Fibroblast of lung (primary cell): ENCODE results near the gene VWC2L. TPM values are rescaled to one million over a fixed set of nuclear protein-coding genes. Genes with fewer than 3 reads are reported as not detected.

ENCODE experiments used
- DNase-seq, 2 donors: peaks; one replicate each; pipeline versions ENCODE4 v3.0.0 to v3.0.0-alpha.2; 2010; ENCODE audit warnings: low read depth in 2 of 2
- H2AFZ ChIP-seq: 2 replicates; pipeline ENCODE4 v1.5.1; 2012; ENCODE audit warnings: low read length, control low read depth, inconsistent platforms
- H3K27ac ChIP-seq: 2 replicates; pipeline ENCODE4 v1.5.1; 2011; ENCODE audit warnings: low read length, control low read depth; ENCODE audit not compliant: insufficient read depth
- H3K27me3 ChIP-seq: 2 replicates; pipeline ENCODE4 v1.5.1; 2011; ENCODE audit warnings: mild to moderate bottlenecking, low read length; ENCODE audit not compliant: control insufficient read depth, insufficient read depth
- H3K36me3 ChIP-seq: 2 replicates; pipeline ENCODE4 v1.5.1; 2011; ENCODE audit warnings: low read length; ENCODE audit not compliant: control insufficient read depth, insufficient read depth
- H3K4me1 ChIP-seq: 2 replicates; pipeline ENCODE4 v1.5.1; 2011; ENCODE audit warnings: low read length; ENCODE audit not compliant: control insufficient read depth, insufficient read depth; ENCODE audit errors: extremely low read depth
- H3K4me2 ChIP-seq: 2 replicates; pipeline ENCODE4 v1.5.1; 2011; ENCODE audit warnings: low read length, control low read depth; ENCODE audit not compliant: insufficient read depth; ENCODE audit errors: extremely low read depth
- H3K4me3 ChIP-seq, 4 experiments: fragments of 200-600 bp in 1 of 4; sonication (generic) in 1 of 4; replicated peaks in 1 of 4; 2 replicates each; pipeline ENCODE4 v1.5.1; 2011 to 2016; ENCODE audit warnings: low read length in 4 of 4, low read depth in 3 of 4, mild to moderate bottlenecking in 3 of 4, control low read depth in 2 of 4, inconsistent platforms in 1 of 4, mixed read lengths in 1 of 4; ENCODE audit not compliant: insufficient read depth in 1 of 4; ENCODE audit errors: control extremely low read depth in 1 of 4
- H3K79me2 ChIP-seq: 2 replicates; pipeline ENCODE4 v1.5.1; 2012; ENCODE audit warnings: mild to moderate bottlenecking, low read length, inconsistent platforms; ENCODE audit not compliant: control insufficient read depth, insufficient read depth
- H3K9ac ChIP-seq: 2 replicates; pipeline ENCODE4 v1.5.1; 2011; ENCODE audit warnings: mild to moderate bottlenecking, low read length, control low read depth; ENCODE audit not compliant: insufficient read depth
- H3K9me3 ChIP-seq: 2 replicates; pipeline ENCODE4 v1.5.1; 2012; ENCODE audit warnings: low read depth, low read length; ENCODE audit not compliant: control insufficient read depth, insufficient read depth
- H4K20me1 ChIP-seq: 2 replicates; pipeline ENCODE4 v1.5.1; 2011; ENCODE audit warnings: low read length; ENCODE audit not compliant: control insufficient read depth, insufficient read depth; ENCODE audit errors: extremely low read depth
- EZH2 ChIP-seq: IDR thresholded peaks from 2 replicates; pipeline ENCODE4 v1.5.1; 2012; ENCODE audit warnings: low read length, control low read depth, mild to moderate bottlenecking; ENCODE audit errors: missing control alignments
- polyA plus RNA-seq, 2 donors: library from polyadenylated mRNA; depleted of rRNA in 1 of 2; stranded (reverse) in 1 of 2; unstranded in 1 of 2; fragments of >200 nt; gene quantifications; 2 replicates each; pipeline ENCODE4 v1.2.1, GENCODE V29; 2011 to 2012; ENCODE audit warnings: missing spikeins in 1 of 2
- total RNA-seq: library from RNA; depleted of rRNA; stranded (reverse); fragments of >200 nt; gene quantifications from 2 replicates; pipeline ENCODE4 v1.2.1, GENCODE V29; 2014
- TF ChIP-seq, protein P1 (sequence below), 2 donors: IDR thresholded peaks in 1 of 2; conservative IDR thresholded peaks in 1 of 2; 1 replicate in 1 of 2; 2 replicates in 1 of 2; pipeline ENCODE4 v1.5.1; 2011 to 2012; ENCODE audit warnings: low read length in 2 of 2, control low read depth in 1 of 2, inconsistent platforms in 1 of 2, low read depth in 1 of 2, mild to moderate bottlenecking in 1 of 2

Gene VWC2L
- total and polyA plus RNA-seq, 2 donors (not counting 1 experiment from before 2014, with no cell fraction given): not detected

DNA sequence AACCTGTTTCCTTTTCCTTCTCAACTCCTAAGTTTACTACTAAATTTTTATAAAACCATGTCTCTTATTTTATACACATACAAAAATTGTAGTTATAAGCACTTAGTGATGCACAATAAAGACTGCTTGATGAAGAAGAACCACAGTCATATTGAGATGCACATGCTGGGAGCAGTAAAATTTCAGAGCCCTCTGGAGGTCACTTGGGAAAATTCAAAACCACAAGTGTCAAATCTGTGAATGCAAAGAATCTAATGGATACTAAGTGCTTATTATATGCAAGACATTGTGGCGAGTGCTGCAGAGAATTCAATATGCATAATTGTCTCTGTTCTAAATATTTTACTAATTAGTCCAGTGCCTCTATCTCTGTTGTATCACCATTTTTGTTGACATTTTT is 180.5 kb downstream of the VWC2L start:
- Histone ChIP-seq H3K27me3 (no peaks in the 10 kb centered on the region), H3K9ac (no peak overlapping the region), H3K4me2 (no peak overlapping the region), H3K9me3 (no peaks in the 10 kb centered on the region), H3K27ac (no peak overlapping the region), H4K20me1 (no peaks in the 10 kb centered on the region), H3K4me1 (no peaks in the 10 kb centered on the region), H3K4me3 (no peak overlapping the region), H3K36me3 (no peaks in the 10 kb centered on the region), H3K79me2 (no peaks in the 10 kb centered on the region), H2AFZ (no peak overlapping the region)
- TF ChIP-seq EZH2: no peak
- TF ChIP-seq, protein P1, sequence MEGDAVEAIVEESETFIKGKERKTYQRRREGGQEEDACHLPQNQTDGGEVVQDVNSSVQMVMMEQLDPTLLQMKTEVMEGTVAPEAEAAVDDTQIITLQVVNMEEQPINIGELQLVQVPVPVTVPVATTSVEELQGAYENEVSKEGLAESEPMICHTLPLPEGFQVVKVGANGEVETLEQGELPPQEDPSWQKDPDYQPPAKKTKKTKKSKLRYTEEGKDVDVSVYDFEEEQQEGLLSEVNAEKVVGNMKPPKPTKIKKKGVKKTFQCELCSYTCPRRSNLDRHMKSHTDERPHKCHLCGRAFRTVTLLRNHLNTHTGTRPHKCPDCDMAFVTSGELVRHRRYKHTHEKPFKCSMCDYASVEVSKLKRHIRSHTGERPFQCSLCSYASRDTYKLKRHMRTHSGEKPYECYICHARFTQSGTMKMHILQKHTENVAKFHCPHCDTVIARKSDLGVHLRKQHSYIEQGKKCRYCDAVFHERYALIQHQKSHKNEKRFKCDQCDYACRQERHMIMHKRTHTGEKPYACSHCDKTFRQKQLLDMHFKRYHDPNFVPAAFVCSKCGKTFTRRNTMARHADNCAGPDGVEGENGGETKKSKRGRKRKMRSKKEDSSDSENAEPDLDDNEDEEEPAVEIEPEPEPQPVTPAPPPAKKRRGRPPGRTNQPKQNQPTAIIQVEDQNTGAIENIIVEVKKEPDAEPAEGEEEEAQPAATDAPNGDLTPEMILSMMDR (conservative IDR thresholded peaks at IDR 0.05 in 1 of 2, IDR thresholded peaks at IDR 0.05 in 1 of 2; ENCODE audit: low read depth in 1 of 2, low read length in 2 of 2): no peak
- no peak for DNase-seq

DNA sequence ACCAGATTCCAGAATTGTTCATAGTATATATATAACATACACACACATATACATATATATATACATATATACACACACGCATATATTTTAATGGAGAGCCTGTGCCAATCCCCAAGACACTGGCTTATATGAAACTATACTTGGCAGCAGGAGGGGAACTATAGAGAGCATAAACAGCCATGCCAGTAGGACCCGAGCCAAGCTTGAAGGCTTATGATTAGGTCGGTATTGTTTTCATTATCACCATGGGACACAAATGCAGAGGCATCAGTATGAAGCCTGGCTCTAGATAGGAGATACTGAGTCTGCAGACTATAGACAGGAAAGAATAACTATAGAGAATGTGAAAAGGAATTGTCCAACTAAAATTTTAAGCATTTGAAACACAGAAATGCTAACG is 181.2 kb downstream of the VWC2L start:
- TF ChIP-seq, protein P1 (conservative IDR thresholded peaks at IDR 0.05 in 1 of 2, IDR thresholded peaks at IDR 0.05 in 1 of 2; ENCODE audit: low read depth in 1 of 2, low read length in 2 of 2): no peak
- TF ChIP-seq EZH2: no peak
- H3K27me3 ChIP-seq: no peaks in the 10 kb centered on the region
- DNase-seq: no peak
- H2AFZ ChIP-seq: no peak overlapping the region
- H4K20me1 ChIP-seq: no peaks in the 10 kb centered on the region
- H3K4me3 ChIP-seq: no peak overlapping the region
- H3K9ac ChIP-seq: no peak overlapping the region
- no peaks in the 10 kb centered on the region for H3K36me3 ChIP-seq
- H3K79me2 ChIP-seq: no peaks in the 10 kb centered on the region
- no peak overlapping the region for H3K4me2 ChIP-seq
- H3K4me1 ChIP-seq: no peaks in the 10 kb centered on the region
- H3K27ac ChIP-seq: no peak overlapping the region
- H3K9me3 ChIP-seq: no peaks in the 10 kb centered on the region

DNA sequence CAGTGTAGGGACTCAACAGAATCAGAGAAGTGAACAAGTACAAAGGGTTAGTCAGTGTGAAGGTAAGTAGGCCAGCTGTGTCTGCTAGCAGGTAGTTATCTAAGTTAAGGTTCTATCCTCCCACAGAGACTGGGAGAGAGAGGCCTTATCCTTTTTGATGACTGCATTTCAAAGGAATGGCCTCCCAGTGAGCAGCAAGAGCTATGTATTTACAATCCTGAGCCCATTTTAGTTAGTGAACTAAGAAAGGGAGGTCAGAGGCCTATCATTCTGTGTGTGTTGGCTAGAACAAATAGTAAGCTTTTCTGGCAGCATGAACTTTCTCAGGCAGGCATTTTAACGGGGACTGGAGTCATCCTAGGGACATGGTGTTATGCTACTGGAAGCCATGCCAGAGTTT is 182.9 kb downstream of the VWC2L start:
- H3K27me3 ChIP-seq: no peaks in the 10 kb centered on the region
- no peaks in the 10 kb centered on the region for H4K20me1 ChIP-seq
- H3K9ac ChIP-seq: no peak overlapping the region
- no peak overlapping the region for H3K4me3 ChIP-seq
- H3K4me1 ChIP-seq: no peaks in the 10 kb centered on the region
- no peak for TF ChIP-seq EZH2
- TF ChIP-seq, protein P1 (conservative IDR thresholded peaks at IDR 0.05 in 1 of 2, IDR thresholded peaks at IDR 0.05 in 1 of 2; ENCODE audit: low read depth in 1 of 2, low read length in 2 of 2): no peak
- H3K36me3 ChIP-seq: no peaks in the 10 kb centered on the region
- H3K4me2 ChIP-seq: no peak overlapping the region
- H3K27ac ChIP-seq: no peak overlapping the region
- H2AFZ ChIP-seq: no peak overlapping the region
- no peaks in the 10 kb centered on the region for H3K79me2 ChIP-seq
- no peaks in the 10 kb centered on the region for H3K9me3 ChIP-seq
- peak; percentile 47 to 92 for DNase-seq
